Measurements from ENCODE around the gene CACNA1D.
A peak's percentile ranks its signal among the peaks of the same experiment; 100 is the strongest.
"Not testable (repeated sequence)": the region's sequence is repeated elsewhere in the genome, so short reads cannot be mapped to it uniquely, and the experiment has no call there.

CACNA1D gene

DNA sequence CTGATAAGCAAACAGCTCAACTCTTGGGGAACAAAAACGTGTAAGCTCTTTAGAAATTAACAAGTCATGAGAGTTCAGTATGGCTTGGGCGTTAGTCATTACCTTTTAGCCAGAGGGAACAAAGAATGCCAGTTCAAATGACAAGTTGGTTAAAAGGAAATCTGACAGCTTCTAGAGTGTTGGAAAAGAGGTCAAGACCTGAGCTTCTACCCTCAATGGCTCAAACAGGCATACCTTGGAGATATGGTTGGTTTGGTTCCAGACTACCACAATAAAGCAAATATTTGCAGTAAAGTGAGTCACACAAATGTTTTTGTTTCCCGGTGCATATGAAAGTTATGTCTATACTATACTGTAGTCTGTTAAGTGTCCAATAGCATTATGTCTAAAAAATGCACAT lies 136.1 kb downstream of the CACNA1D start:
- Histone ChIP-seq H3K4me3 (ENCODE audit: low read length) (no peak overlapping the region), H4K20me1 (ENCODE audit: insufficient read depth, low read length) (no peaks in the 10 kb centered on the region), H3K27me3 (ENCODE audit: low read depth, low read length) (peaks cover 22% of the 10 kb centered on the region), H3K4me2 (ENCODE audit: low read length) (no peak overlapping the region), H3K9ac (ENCODE audit: low read length) (no peak overlapping the region), H2AFZ (ENCODE audit: low read depth, low read length) (no peak overlapping the region), H3K9me3 (ENCODE audit: insufficient read depth, low read length) (peaks cover 18% of the 10 kb centered on the region), H3K4me1 (ENCODE audit: low read length) (no peaks in the 10 kb centered on the region), H3K79me2 (ENCODE audit: low read length) (no peaks in the 10 kb centered on the region), H3K36me3 (replicated peaks; ENCODE audit: low read depth, low read length) (no peaks in the 10 kb centered on the region), H3K27ac (ENCODE audit: low read length) (no peak overlapping the region)
- no peak for TF ChIP-seq EZH2phosphoT487 (IDR thresholded peaks at IDR 0.05; ENCODE audit: low read depth)
- TF ChIP-seq, protein P1, sequence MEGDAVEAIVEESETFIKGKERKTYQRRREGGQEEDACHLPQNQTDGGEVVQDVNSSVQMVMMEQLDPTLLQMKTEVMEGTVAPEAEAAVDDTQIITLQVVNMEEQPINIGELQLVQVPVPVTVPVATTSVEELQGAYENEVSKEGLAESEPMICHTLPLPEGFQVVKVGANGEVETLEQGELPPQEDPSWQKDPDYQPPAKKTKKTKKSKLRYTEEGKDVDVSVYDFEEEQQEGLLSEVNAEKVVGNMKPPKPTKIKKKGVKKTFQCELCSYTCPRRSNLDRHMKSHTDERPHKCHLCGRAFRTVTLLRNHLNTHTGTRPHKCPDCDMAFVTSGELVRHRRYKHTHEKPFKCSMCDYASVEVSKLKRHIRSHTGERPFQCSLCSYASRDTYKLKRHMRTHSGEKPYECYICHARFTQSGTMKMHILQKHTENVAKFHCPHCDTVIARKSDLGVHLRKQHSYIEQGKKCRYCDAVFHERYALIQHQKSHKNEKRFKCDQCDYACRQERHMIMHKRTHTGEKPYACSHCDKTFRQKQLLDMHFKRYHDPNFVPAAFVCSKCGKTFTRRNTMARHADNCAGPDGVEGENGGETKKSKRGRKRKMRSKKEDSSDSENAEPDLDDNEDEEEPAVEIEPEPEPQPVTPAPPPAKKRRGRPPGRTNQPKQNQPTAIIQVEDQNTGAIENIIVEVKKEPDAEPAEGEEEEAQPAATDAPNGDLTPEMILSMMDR (IDR thresholded peaks at IDR 0.05; ENCODE audit: low read depth, low read length): no peak

DNA sequence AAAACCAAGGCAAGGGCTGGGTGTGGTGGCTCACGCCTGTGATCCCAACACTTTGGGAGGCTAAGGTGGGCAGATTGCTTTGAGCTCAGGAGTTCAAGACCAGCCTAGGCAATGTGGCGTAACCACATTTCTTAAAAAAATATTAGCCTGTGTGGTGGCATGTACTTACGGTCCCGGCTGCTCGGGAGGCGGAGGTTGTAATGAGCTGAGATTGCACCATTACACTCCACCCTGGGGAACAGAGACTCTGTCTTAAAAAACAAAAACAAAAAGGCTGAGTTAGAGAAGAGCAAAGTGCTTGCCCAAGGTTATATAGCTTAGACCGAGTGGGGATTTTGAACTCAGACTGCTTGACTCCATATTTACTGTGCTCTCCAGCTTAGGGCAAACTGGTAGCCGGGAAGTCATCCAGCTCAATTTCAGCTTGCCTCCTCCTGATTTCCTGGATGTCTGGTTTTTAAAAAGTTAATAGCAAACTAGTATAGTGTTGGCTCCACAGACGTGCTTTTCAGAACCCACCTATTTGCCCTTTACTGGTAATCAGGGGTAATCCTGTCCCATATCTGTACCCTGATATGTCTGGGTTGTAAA lies 138.9 kb downstream of the CACNA1D start:
- H3K9ac ChIP-seq (ENCODE audit: low read length): no peak overlapping the region

DNA sequence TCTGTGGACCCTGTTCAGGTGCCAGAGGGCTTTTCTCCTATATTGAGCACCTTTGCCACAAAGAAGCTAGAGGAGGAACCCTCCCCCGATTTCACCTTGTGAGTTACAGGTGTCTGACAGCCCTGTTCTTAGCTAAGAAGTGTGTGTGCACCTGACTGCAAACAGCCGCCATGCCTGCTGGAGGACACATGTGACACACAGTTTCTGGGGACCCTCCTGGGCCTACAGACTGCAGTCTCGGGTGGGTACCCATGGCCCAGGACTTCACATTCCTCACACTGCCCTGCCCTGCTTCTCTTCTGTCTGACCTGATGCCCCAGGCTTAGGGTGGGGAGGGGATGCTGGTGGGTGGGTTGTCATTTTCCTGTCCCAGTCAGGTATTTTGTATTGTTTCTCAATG lies 140.6 kb downstream of the CACNA1D start:
- no peak overlapping the region for H3K4me2 ChIP-seq (ENCODE audit: low read length)
- no peaks in the 10 kb centered on the region for H3K36me3 ChIP-seq (replicated peaks; ENCODE audit: low read depth, low read length)
- H3K79me2 ChIP-seq (ENCODE audit: low read length): no peaks in the 10 kb centered on the region
- H3K4me3 ChIP-seq (ENCODE audit: low read length): no peak overlapping the region
- H3K27me3 ChIP-seq (ENCODE audit: low read depth, low read length): peaks cover 12% of the 10 kb centered on the region; the same call in 1 of the 2 replicates
- peaks cover 18% of the 10 kb centered on the region for H3K9me3 ChIP-seq (ENCODE audit: insufficient read depth, low read length)
- TF ChIP-seq EZH2phosphoT487 (IDR thresholded peaks at IDR 0.05; ENCODE audit: low read depth): no peak
- TF ChIP-seq, protein P1 (IDR thresholded peaks at IDR 0.05; ENCODE audit: low read depth, low read length): no peak
- no peak overlapping the region for H3K9ac ChIP-seq (ENCODE audit: low read length)
- H2AFZ ChIP-seq (ENCODE audit: low read depth, low read length): no peak overlapping the region
- H4K20me1 ChIP-seq (ENCODE audit: insufficient read depth, low read length): no peaks in the 10 kb centered on the region
- H3K4me1 ChIP-seq (ENCODE audit: low read length): peaks cover 4% of the 10 kb centered on the region
- H3K27ac ChIP-seq (ENCODE audit: low read length): no peak overlapping the region

More for the DNA sequence above, 138.9 kb downstream of the CACNA1D start:
- H3K4me2 ChIP-seq (ENCODE audit: low read length): no peak overlapping the region
- no peaks in the 10 kb centered on the region for H4K20me1 ChIP-seq (ENCODE audit: insufficient read depth, low read length)
- H3K27ac ChIP-seq (ENCODE audit: low read length): no peak overlapping the region
- TF ChIP-seq, protein P1 (IDR thresholded peaks at IDR 0.05; ENCODE audit: low read depth, low read length): no peak
- no peak for TF ChIP-seq EZH2phosphoT487 (IDR thresholded peaks at IDR 0.05; ENCODE audit: low read depth)
- no peaks in the 10 kb centered on the region for H3K4me1 ChIP-seq (ENCODE audit: low read length)
- H3K79me2 ChIP-seq (ENCODE audit: low read length): no peaks in the 10 kb centered on the region
- no peak overlapping the region for H3K4me3 ChIP-seq (ENCODE audit: low read length)
- H3K27me3 ChIP-seq (ENCODE audit: low read depth, low read length): peaks cover 15% of the 10 kb centered on the region
- H2AFZ ChIP-seq (ENCODE audit: low read depth, low read length): no peak overlapping the region
- no peaks in the 10 kb centered on the region for H3K36me3 ChIP-seq (replicated peaks; ENCODE audit: low read depth, low read length)
- H3K9me3 ChIP-seq (ENCODE audit: insufficient read depth, low read length): peaks cover 18% of the 10 kb centered on the region

DNA sequence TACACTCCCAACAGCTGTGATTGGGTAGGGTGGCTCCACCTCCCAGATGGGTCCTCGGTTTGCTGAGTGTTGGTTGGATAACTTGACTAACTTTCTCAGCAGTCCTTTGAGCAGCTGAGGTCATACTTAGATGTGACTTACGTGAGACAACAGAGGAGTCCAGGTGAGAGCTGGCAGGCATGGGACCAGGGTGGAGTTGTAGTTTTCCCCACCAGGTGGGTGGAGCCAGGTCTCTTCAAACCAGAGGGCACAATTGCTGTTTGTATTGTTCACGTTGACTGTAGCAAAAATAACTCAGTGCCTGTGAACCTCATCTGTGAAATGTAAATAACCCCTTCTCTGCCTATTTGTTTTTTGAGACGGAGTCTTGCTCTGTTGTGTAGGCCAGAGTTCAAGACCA lies 144.4 kb downstream of the CACNA1D start:
- not testable (repeated sequence) for H3K9ac ChIP-seq (ENCODE audit: low read length); H3K79me2 ChIP-seq (ENCODE audit: low read length); H3K4me1 ChIP-seq (ENCODE audit: low read length); H3K36me3 ChIP-seq (replicated peaks; ENCODE audit: low read depth, low read length); H3K4me2 ChIP-seq (ENCODE audit: low read length); H4K20me1 ChIP-seq (ENCODE audit: insufficient read depth, low read length); H3K4me3 ChIP-seq (ENCODE audit: low read length); H3K27ac ChIP-seq (ENCODE audit: low read length); H3K9me3 ChIP-seq (ENCODE audit: insufficient read depth, low read length)
- H2AFZ ChIP-seq (ENCODE audit: low read depth, low read length): 0 out of 2 replicates have a peak overlapping the region, but pooled peaks have one; percentile 30
- peaks cover 12% of the 10 kb centered on the region; the same call in 1 of the 2 replicates for H3K27me3 ChIP-seq (ENCODE audit: low read depth, low read length)

Measured in OCI-LY3 (cell line).